ENCODE measurements around the gene CSNK2A2. TPM values are rescaled to one million over a fixed set of nuclear protein-coding genes. Genes with fewer than 3 reads are reported as not detected.
A peak's percentile ranks its signal among the peaks of the same experiment; 100 is the strongest.

CSNK2A2 gene
- total RNA-seq (10 to 100 TPM; 29.5 to 79.8 (median 33.0) TPM), polyA plus RNA-seq (10 to 100 TPM; 14.1 to 26.2 (median 21.0) TPM)

- Histone ChIP-seq H3K27ac (peak within 1 kb of the TSS; percentile 45 to 59 (median 57)), H3K4me3 (peak within 1 kb of the TSS; percentile 67 to 92 (median 84)), H3K4me1 (peaks cover 0 to 31% (median 18%) of the 10 kb centered on the region in 4 donors), H3K27me3 (no peaks in the 10 kb centered on the region), H3K9me3 (no peaks in the 10 kb centered on the region), H3K36me3 (peaks cover 0 to 22% (median 5%) of the 10 kb centered on the region in 4 donors)
- TF ChIP-seq EP300 (IDR thresholded peaks at IDR 0.05), result no peak
- TF ChIP-seq, protein P1, sequence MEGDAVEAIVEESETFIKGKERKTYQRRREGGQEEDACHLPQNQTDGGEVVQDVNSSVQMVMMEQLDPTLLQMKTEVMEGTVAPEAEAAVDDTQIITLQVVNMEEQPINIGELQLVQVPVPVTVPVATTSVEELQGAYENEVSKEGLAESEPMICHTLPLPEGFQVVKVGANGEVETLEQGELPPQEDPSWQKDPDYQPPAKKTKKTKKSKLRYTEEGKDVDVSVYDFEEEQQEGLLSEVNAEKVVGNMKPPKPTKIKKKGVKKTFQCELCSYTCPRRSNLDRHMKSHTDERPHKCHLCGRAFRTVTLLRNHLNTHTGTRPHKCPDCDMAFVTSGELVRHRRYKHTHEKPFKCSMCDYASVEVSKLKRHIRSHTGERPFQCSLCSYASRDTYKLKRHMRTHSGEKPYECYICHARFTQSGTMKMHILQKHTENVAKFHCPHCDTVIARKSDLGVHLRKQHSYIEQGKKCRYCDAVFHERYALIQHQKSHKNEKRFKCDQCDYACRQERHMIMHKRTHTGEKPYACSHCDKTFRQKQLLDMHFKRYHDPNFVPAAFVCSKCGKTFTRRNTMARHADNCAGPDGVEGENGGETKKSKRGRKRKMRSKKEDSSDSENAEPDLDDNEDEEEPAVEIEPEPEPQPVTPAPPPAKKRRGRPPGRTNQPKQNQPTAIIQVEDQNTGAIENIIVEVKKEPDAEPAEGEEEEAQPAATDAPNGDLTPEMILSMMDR (IDR thresholded peaks at IDR 0.05), result peak in 1 of 4 experiments; percentile 24
- TF ChIP-seq POLR2AphosphoS5 (IDR thresholded peaks at IDR 0.05), result peak in 1 of 4 donors; percentile 31
- no peak for TF ChIP-seq POLR2A (IDR thresholded peaks at IDR 0.05)
- 2 to 3% methylated on average over 52 of the region's 52 CpGs for WGBS, 2 donors
- peak; percentile 79 for DNase-seq
- intact Hi-C loops (cut with DNase I), result loop anchor here (1.0 to 5.0 kb wide), 4 partner anchors 71 to 194 kb away; partner anchors contain the start of genes CFAP20 and GINS3
These were observed at the start of gene CSNK2A2 for GRCh38 chr16:58198022-58198683. TSS of gene CSNK2A2 (minus strand) at chr16:58198106. CDS start at chr16:58197736, 370 bp downstream.

DNA sequence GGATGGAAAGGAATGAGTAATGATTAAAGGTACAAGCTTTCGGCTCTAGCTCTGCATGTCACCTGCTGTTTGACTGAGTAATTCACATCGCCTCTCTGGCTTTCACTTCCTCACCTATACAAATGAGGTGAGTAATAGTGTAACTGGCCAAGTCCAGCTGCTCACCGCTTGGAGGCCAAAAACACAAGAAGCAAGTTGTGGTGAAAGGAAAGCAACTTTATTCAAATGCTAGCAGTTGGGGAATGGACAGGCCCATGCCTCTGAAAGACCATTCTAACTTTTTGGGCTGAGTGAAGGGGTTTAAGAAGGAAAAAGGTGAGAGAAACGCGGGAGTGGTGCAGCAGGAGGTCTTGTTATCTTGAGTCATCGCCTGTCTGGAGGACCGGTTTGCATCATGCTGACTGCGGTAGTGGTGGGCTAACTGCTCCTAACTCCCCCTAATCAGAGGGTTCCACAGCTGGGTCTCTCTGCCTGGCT, 45.7 kb upstream of the CSNK2A2 start:
- WGBS, 2 donors, result 65 to 86% methylated on average over 8 of the region's 8 CpGs
- H3K9me3 ChIP-seq, result no peaks in the 10 kb centered on the region
- H3K4me1 ChIP-seq, result no peaks in the 10 kb centered on the region
- no peak overlapping the region for H3K27ac ChIP-seq
- peaks cover 0 to 9% (median 0%) of the 10 kb centered on the region in 3 donors for H3K27me3 ChIP-seq
- H3K36me3 ChIP-seq, result no peaks in the 10 kb centered on the region
- no peak overlapping the region for H3K4me3 ChIP-seq
- TF ChIP-seq POLR2AphosphoS5 (IDR thresholded peaks at IDR 0.05) (no peak), POLR2A (IDR thresholded peaks at IDR 0.05) (no peak), EP300 (IDR thresholded peaks at IDR 0.05) (no peak)
- TF ChIP-seq, protein P1 (IDR thresholded peaks at IDR 0.05), result no peak
- DNase-seq, result no peak
- intact Hi-C loops (cut with DNase I), result no loop called here

GRCh38 chr16:58236831-58237230, 38.9 kb upstream of the CSNK2A2 start:
- Histone ChIP-seq H3K27ac (no peak overlapping the region), H3K4me3 (peak overlapping the region in 1 of 4 donors; percentile 27), H3K9me3 (no peaks in the 10 kb centered on the region), H3K36me3 (no peaks in the 10 kb centered on the region), H3K27me3 (peaks cover 0 to 4% (median 0%) of the 10 kb centered on the region in 3 donors), H3K4me1 (peaks cover 0 to 9% (median 7%) of the 10 kb centered on the region in 4 donors)
- intact Hi-C loops (cut with DNase I), result no loop called here
- TF ChIP-seq EP300 (IDR thresholded peaks at IDR 0.05), result no peak
- TF ChIP-seq, protein P1 (IDR thresholded peaks at IDR 0.05), result no peak
- no peak for TF ChIP-seq POLR2AphosphoS5 (IDR thresholded peaks at IDR 0.05)
- TF ChIP-seq POLR2A (IDR thresholded peaks at IDR 0.05), result no peak
- no peak for DNase-seq
- WGBS, 2 donors, result 15 to 24% methylated on average over 5 of the region's 5 CpGs

- TF ChIP-seq EP300 (IDR thresholded peaks at IDR 0.05), result no peak
- TF ChIP-seq POLR2A (IDR thresholded peaks at IDR 0.05), result no peak
- TF ChIP-seq POLR2AphosphoS5 (IDR thresholded peaks at IDR 0.05), result no peak
- TF ChIP-seq, protein P1 (IDR thresholded peaks at IDR 0.05), result no peak
- no peak overlapping the region for H3K27ac ChIP-seq
- peak; percentile 78 for DNase-seq
- no peaks in the 10 kb centered on the region for H3K9me3 ChIP-seq
- H3K27me3 ChIP-seq, result peaks cover 0 to 4% (median 0%) of the 10 kb centered on the region in 3 donors
- WGBS, 2 donors, result 0 to 1% methylated on average over 13 of the region's 13 CpGs
- no peaks in the 10 kb centered on the region for H3K36me3 ChIP-seq
- H3K4me1 ChIP-seq, result peaks cover 0 to 9% (median 7%) of the 10 kb centered on the region in 4 donors
- intact Hi-C loops (cut with DNase I), result no loop called here
- H3K4me3 ChIP-seq, result peak overlapping the region; percentile 19 to 46 (median 35)
These were observed 38.4 kb upstream of the CSNK2A2 start for GRCh38 chr16:58236231-58236690.

All from sigmoid colon (tissue), 7 donors.